GM23338 (cell line): ENCODE measurements around the gene FILIP1. TPM values are rescaled to one million over a fixed set of nuclear protein-coding genes. Genes with fewer than 3 reads are reported as not detected.

ENCODE experiments used
- ATAC-seq: fragments of 200-7000 bp; cut with Tn5 transposase; 3 replicates; pipeline ENCODE4 v1.9.1; 2020
- DNase-seq: peaks from one replicate; pipeline ENCODE4 v3.0.0-alpha.2; 2015; ENCODE audit warnings: low spot score
- H2AFZ ChIP-seq: fragments of 200-600 bp; sonication (generic); 2 replicates; pipeline ENCODE4 v1.8.0; 2016; ENCODE audit warnings: antibody characterized with exemption, mild to moderate bottlenecking, moderate library complexity
- H3F3A ChIP-seq: fragments of 200-600 bp; sonication (generic); replicated peaks from 2 replicates; pipeline ENCODE4 v1.8.0; 2017; ENCODE audit warnings: antibody characterized with exemption, mixed run types, low read depth
- H3K27ac ChIP-seq: fragments of 200-600 bp; sonication (generic); 2 replicates; pipeline ENCODE4 v1.6.1; 2016; ENCODE audit warnings: low read depth
- H3K27me3 ChIP-seq: fragments of 200-600 bp; sonication (generic); 2 replicates; pipeline ENCODE4 v1.8.0; 2016; ENCODE audit warnings: mild to moderate bottlenecking, mixed run types, moderate library complexity; ENCODE audit not compliant: insufficient read depth
- H3K36me3 ChIP-seq: fragments of 200-600 bp; sonication (generic); 2 replicates; pipeline ENCODE4 v1.8.0; 2016; ENCODE audit warnings: mild to moderate bottlenecking; ENCODE audit not compliant: insufficient read depth
- H3K4me1 ChIP-seq: fragments of 200-600 bp; sonication (generic); 2 replicates; pipeline ENCODE4 v1.8.0; 2016; ENCODE audit warnings: mild to moderate bottlenecking, moderate library complexity; ENCODE audit not compliant: insufficient read depth
- H3K4me2 ChIP-seq: fragments of 200-600 bp; sonication (generic); 2 replicates; pipeline ENCODE4 v1.7.1; 2017; ENCODE audit warnings: mixed run types
- H3K4me3 ChIP-seq: fragments of 200-600 bp; sonication (generic); 2 replicates; pipeline ENCODE4 v1.6.1; 2016; ENCODE audit warnings: mixed run types
- H3K79me2 ChIP-seq: fragments of 200-600 bp; sonication (generic); replicated peaks from 2 replicates; pipeline ENCODE4 v1.8.0; 2017; ENCODE audit warnings: mild to moderate bottlenecking; ENCODE audit not compliant: insufficient read depth
- H3K9me2 ChIP-seq: fragments of 200-600 bp; sonication (generic); 2 replicates; pipeline ENCODE4 v1.8.0; 2017; ENCODE audit not compliant: insufficient read depth
- H4K20me1 ChIP-seq: fragments of 200-600 bp; sonication (generic); replicated peaks from 2 replicates; pipeline ENCODE4 v1.8.0; 2017; ENCODE audit warnings: mild to moderate bottlenecking; ENCODE audit not compliant: insufficient read depth
- H3K27ac Mint-ChIP-seq: 2 replicates; pipeline ENCODE4 v1.8.0; 2020; ENCODE audit warnings: inconsistent platforms, mild to moderate bottlenecking, moderate library complexity, mixed read lengths
- H3K27me3 Mint-ChIP-seq: 3 replicates; pipeline ENCODE4 v1.8.0; 2022; ENCODE audit warnings: low read depth, mild to moderate bottlenecking, moderate library complexity, mixed read lengths, inconsistent platforms; ENCODE audit not compliant: insufficient read depth, poor library complexity
- H3K36me3 Mint-ChIP-seq: 3 replicates; pipeline ENCODE4 v1.8.0; 2021; ENCODE audit warnings: low read depth, mild to moderate bottlenecking, inconsistent platforms, moderate library complexity, mixed read lengths
- H3K4me1 Mint-ChIP-seq: 3 replicates; pipeline ENCODE4 v1.8.0; 2020; ENCODE audit warnings: mild to moderate bottlenecking, inconsistent platforms, mixed read lengths
- H3K4me3 Mint-ChIP-seq: 3 replicates; pipeline ENCODE4 v1.8.0; 2021; ENCODE audit warnings: moderate library complexity, mild to moderate bottlenecking, inconsistent platforms, mixed read lengths
- H3K9me3 Mint-ChIP-seq: 3 replicates; pipeline ENCODE4 v1.8.0; 2020; ENCODE audit warnings: moderate library complexity, mild to moderate bottlenecking, inconsistent platforms, mixed read lengths
- CREB1 ChIP-seq: fragments of 250-450 bp; sonication (Bioruptor Pico); IDR thresholded peaks from 2 replicates; pipeline ENCODE4 v1.5.0; 2020; ENCODE audit warnings: low read depth, mild to moderate bottlenecking, moderate library complexity
- EZH2 ChIP-seq: fragments of 200-600 bp; sonication (generic); IDR thresholded peaks from one replicate; pipeline ENCODE4 v1.8.0; 2017; ENCODE audit warnings: antibody characterized with exemption, mild to moderate bottlenecking, low read depth; ENCODE audit not compliant: unreplicated experiment
- EZH2phosphoT487 ChIP-seq: fragments of 200-600 bp; sonication (generic); IDR thresholded peaks from one replicate; pipeline ENCODE4 v1.8.1; 2018; ENCODE audit warnings: antibody characterized with exemption; ENCODE audit not compliant: unreplicated experiment
- JUNB ChIP-seq: IDR thresholded peaks from one replicate; pipeline ENCODE4 v1.6.1; 2016; ENCODE audit warnings: antibody characterized with exemption; ENCODE audit not compliant: unreplicated experiment
- NANOG ChIP-seq: IDR thresholded peaks from 2 replicates; pipeline ENCODE4 v1.6.1; 2016; ENCODE audit warnings: antibody characterized with exemption, borderline replicate concordance
- POLR2AphosphoS5 ChIP-seq: IDR thresholded peaks from 2 replicates; pipeline ENCODE4 v1.6.1; 2016; ENCODE audit warnings: antibody characterized with exemption, low read depth
- STAT1 ChIP-seq: IDR thresholded peaks from one replicate; pipeline ENCODE4 v1.6.1; 2016; ENCODE audit warnings: antibody characterized with exemption; ENCODE audit not compliant: unreplicated experiment
- ZNF114 ChIP-seq: fragments of 250-450 bp; sonication (Bioruptor Pico); IDR thresholded peaks from 2 replicates; pipeline ENCODE4 v1.5.0; 2020; ENCODE audit warnings: mild to moderate bottlenecking, moderate library complexity
- ZNF331 ChIP-seq: fragments of 250-450 bp; sonication (Bioruptor Pico); IDR thresholded peaks from 2 replicates; pipeline ENCODE4 v1.5.0; 2020; ENCODE audit warnings: low read depth, mild to moderate bottlenecking, moderate library complexity
- polyA plus RNA-seq: library from polyadenylated mRNA; unstranded; fragments of >200 nt; fragmentation: Nextera tagmentation; extraction: Ambion mirVana; gene quantifications from 2 replicates; pipeline ENCODE4 v1.2.1, GENCODE V29; 2016
- total RNA-seq: library from RNA; depleted of rRNA; stranded (reverse); fragments of >200 nt; shearing (Covaris generic); gene quantifications from 2 replicates; pipeline ENCODE4 v1.2.3, GENCODE V29; 2014
- TF ChIP-seq, protein P1 (sequence below): IDR thresholded peaks from one replicate; pipeline ENCODE4 v1.6.1; 2018; ENCODE audit warnings: antibody characterized with exemption; ENCODE audit not compliant: unreplicated experiment
- TF ChIP-seq, protein P2 (sequence below): IDR thresholded peaks from 2 replicates; pipeline ENCODE4 v1.6.1; 2016; ENCODE audit warnings: antibody characterized with exemption
- TF ChIP-seq, protein P3 (sequence below): fragments of 250-450 bp; sonication (Bioruptor Pico); IDR thresholded peaks from 2 replicates; pipeline ENCODE4 v1.5.0; 2020; ENCODE audit warnings: mild to moderate bottlenecking, moderate library complexity
- TF ChIP-seq, protein P4 (sequence below), 2 experiments: fragments of 200-600 bp in 1 of 2; sonication (generic) in 1 of 2; conservative IDR thresholded peaks; 2 replicates each; pipeline versions ENCODE4 v1.5.1 to v1.6.1; 2016 to 2017; ENCODE audit warnings: antibody characterized with exemption in 2 of 2, low read depth in 2 of 2, mild to moderate bottlenecking in 2 of 2, moderate library complexity in 1 of 2

FILIP1 gene
- total and polyA plus RNA-seq, 2 experiments from 2014 or later, result 3.7 to 6.4 TPM

DNA sequence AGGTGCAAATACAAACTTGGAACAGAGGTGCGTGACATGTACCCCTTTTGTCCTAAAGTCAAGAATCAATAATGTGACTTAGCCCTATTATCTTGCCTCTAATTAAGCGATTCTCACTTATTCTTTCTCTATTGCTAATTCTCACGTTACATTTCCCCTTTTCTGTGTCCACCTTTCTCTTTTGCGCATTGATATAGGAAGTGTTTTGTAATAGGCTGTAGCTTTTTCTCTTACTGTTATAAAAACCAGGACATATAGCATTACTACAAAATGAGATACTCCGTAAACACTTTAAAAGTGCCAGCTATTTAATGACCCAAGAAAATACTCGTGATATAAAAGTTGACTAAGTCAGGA is 208.3 kb downstream of the FILIP1 start:
- Histone ChIP-seq H3K4me3 (peak overlapping the region; percentile 86), H4K20me1 (no peaks in the 10 kb centered on the region; the same call in 1 of the 2 replicates), H3K9me2 (no peaks in the 10 kb centered on the region), H3K4me2 (peak overlapping the region; percentile 93), H3K27ac (peak overlapping the region; percentile 86), H3F3A (no peaks in the 10 kb centered on the region), H3K36me3 (no peaks in the 10 kb centered on the region), H3K79me2 (peaks cover 42% of the 10 kb centered on the region), H3K27me3 (no peaks in the 10 kb centered on the region), H3K4me1 (peaks cover 25% of the 10 kb centered on the region), H2AFZ (peak overlapping the region; percentile 28; the same call in 1 of the 2 replicates)
- H3K27me3 Mint-ChIP-seq, result no peaks in the 10 kb centered on the region
- no peaks in the 10 kb centered on the region for H3K36me3 Mint-ChIP-seq
- peaks cover 22% of the 10 kb centered on the region for H3K4me1 Mint-ChIP-seq
- H3K4me3 Mint-ChIP-seq, result no peak overlapping the region
- TF ChIP-seq NANOG (no peak), ZNF331 (CRISPR knock-in tag) (no peak), POLR2AphosphoS5 (no peak), EZH2phosphoT487 (no peak), ZNF114 (no peak), STAT1 (no peak), EZH2 (no peak), JUNB (no peak), CREB1 (no peak)
- TF ChIP-seq, protein P1, sequence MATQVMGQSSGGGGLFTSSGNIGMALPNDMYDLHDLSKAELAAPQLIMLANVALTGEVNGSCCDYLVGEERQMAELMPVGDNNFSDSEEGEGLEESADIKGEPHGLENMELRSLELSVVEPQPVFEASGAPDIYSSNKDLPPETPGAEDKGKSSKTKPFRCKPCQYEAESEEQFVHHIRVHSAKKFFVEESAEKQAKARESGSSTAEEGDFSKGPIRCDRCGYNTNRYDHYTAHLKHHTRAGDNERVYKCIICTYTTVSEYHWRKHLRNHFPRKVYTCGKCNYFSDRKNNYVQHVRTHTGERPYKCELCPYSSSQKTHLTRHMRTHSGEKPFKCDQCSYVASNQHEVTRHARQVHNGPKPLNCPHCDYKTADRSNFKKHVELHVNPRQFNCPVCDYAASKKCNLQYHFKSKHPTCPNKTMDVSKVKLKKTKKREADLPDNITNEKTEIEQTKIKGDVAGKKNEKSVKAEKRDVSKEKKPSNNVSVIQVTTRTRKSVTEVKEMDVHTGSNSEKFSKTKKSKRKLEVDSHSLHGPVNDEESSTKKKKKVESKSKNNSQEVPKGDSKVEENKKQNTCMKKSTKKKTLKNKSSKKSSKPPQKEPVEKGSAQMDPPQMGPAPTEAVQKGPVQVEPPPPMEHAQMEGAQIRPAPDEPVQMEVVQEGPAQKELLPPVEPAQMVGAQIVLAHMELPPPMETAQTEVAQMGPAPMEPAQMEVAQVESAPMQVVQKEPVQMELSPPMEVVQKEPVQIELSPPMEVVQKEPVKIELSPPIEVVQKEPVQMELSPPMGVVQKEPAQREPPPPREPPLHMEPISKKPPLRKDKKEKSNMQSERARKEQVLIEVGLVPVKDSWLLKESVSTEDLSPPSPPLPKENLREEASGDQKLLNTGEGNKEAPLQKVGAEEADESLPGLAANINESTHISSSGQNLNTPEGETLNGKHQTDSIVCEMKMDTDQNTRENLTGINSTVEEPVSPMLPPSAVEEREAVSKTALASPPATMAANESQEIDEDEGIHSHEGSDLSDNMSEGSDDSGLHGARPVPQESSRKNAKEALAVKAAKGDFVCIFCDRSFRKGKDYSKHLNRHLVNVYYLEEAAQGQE, result no peak
- TF ChIP-seq, protein P2, sequence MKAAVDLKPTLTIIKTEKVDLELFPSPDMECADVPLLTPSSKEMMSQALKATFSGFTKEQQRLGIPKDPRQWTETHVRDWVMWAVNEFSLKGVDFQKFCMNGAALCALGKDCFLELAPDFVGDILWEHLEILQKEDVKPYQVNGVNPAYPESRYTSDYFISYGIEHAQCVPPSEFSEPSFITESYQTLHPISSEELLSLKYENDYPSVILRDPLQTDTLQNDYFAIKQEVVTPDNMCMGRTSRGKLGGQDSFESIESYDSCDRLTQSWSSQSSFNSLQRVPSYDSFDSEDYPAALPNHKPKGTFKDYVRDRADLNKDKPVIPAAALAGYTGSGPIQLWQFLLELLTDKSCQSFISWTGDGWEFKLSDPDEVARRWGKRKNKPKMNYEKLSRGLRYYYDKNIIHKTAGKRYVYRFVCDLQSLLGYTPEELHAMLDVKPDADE, result no peak
- TF ChIP-seq, protein P3, sequence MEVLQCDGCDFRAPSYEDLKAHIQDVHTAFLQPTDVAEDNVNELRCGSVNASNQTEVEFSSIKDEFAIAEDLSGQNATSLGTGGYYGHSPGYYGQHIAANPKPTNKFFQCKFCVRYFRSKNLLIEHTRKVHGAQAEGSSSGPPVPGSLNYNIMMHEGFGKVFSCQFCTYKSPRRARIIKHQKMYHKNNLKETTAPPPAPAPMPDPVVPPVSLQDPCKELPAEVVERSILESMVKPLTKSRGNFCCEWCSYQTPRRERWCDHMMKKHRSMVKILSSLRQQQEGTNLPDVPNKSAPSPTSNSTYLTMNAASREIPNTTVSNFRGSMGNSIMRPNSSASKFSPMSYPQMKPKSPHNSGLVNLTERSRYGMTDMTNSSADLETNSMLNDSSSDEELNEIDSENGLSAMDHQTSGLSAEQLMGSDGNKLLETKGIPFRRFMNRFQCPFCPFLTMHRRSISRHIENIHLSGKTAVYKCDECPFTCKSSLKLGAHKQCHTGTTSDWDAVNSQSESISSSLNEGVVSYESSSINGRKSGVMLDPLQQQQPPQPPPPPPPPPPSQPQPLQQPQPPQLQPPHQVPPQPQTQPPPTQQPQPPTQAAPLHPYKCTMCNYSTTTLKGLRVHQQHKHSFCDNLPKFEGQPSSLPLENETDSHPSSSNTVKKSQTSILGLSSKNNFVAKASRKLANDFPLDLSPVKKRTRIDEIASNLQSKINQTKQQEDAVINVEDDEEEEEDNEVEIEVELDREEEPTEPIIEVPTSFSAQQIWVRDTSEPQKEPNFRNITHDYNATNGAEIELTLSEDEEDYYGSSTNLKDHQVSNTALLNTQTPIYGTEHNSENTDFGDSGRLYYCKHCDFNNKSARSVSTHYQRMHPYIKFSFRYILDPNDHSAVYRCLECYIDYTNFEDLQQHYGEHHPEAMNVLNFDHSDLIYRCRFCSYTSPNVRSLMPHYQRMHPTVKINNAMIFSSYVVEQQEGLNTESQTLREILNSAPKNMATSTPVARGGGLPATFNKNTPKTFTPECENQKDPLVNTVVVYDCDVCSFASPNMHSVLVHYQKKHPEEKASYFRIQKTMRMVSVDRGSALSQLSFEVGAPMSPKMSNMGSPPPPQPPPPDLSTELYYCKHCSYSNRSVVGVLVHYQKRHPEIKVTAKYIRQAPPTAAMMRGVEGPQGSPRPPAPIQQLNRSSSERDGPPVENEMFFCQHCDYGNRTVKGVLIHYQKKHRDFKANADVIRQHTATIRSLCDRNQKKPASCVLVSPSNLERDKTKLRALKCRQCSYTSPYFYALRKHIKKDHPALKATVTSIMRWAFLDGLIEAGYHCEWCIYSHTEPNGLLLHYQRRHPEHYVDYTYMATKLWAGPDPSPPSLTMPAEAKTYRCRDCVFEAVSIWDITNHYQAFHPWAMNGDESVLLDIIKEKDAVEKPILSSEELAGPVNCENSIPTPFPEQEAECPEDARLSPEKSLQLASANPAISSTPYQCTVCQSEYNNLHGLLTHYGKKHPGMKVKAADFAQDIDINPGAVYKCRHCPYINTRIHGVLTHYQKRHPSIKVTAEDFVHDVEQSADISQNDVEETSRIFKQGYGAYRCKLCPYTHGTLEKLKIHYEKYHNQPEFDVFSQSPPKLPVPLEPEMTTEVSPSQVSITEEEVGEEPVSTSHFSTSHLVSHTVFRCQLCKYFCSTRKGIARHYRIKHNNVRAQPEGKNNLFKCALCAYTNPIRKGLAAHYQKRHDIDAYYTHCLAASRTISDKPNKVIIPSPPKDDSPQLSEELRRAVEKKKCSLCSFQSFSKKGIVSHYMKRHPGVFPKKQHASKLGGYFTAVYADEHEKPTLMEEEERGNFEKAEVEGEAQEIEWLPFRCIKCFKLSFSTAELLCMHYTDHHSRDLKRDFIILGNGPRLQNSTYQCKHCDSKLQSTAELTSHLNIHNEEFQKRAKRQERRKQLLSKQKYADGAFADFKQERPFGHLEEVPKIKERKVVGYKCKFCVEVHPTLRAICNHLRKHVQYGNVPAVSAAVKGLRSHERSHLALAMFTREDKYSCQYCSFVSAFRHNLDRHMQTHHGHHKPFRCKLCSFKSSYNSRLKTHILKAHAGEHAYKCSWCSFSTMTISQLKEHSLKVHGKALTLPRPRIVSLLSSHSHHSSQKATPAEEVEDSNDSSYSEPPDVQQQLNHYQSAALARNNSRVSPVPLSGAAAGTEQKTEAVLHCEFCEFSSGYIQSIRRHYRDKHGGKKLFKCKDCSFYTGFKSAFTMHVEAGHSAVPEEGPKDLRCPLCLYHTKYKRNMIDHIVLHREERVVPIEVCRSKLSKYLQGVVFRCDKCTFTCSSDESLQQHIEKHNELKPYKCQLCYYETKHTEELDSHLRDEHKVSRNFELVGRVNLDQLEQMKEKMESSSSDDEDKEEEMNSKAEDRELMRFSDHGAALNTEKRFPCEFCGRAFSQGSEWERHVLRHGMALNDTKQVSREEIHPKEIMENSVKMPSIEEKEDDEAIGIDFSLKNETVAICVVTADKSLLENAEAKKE, result no peak
- TF ChIP-seq, protein P4, sequence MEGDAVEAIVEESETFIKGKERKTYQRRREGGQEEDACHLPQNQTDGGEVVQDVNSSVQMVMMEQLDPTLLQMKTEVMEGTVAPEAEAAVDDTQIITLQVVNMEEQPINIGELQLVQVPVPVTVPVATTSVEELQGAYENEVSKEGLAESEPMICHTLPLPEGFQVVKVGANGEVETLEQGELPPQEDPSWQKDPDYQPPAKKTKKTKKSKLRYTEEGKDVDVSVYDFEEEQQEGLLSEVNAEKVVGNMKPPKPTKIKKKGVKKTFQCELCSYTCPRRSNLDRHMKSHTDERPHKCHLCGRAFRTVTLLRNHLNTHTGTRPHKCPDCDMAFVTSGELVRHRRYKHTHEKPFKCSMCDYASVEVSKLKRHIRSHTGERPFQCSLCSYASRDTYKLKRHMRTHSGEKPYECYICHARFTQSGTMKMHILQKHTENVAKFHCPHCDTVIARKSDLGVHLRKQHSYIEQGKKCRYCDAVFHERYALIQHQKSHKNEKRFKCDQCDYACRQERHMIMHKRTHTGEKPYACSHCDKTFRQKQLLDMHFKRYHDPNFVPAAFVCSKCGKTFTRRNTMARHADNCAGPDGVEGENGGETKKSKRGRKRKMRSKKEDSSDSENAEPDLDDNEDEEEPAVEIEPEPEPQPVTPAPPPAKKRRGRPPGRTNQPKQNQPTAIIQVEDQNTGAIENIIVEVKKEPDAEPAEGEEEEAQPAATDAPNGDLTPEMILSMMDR (conservative IDR thresholded peaks at IDR 0.05; ENCODE audit: low read depth in 2 of 2), result no peak
- no peak for DNase-seq
- ATAC-seq, result no peak
- H3K27ac Mint-ChIP-seq, result no peak overlapping the region
- no peaks in the 10 kb centered on the region for H3K9me3 Mint-ChIP-seq
